22Rv1 (cell line): ENCODE measurements around the gene TBC1D1.

ENCODE experiments used
- H3K27ac ChIP-seq: fragments of 450-650 bp; 2 replicates; pipeline ENCODE4 v1.5.1; 2017
- ZFX ChIP-seq: fragments of 450-650 bp; IDR thresholded peaks from 2 replicates; pipeline ENCODE4 v1.6.1; 2017; ENCODE audit warnings: antibody characterized with exemption, borderline replicate concordance
- TF ChIP-seq, protein P1 (sequence below): fragments of 450-650 bp; IDR thresholded peaks from 2 replicates; pipeline ENCODE4 v1.5.1; 2017; ENCODE audit warnings: mild to moderate bottlenecking

The TBC1D1 gene

DNA sequence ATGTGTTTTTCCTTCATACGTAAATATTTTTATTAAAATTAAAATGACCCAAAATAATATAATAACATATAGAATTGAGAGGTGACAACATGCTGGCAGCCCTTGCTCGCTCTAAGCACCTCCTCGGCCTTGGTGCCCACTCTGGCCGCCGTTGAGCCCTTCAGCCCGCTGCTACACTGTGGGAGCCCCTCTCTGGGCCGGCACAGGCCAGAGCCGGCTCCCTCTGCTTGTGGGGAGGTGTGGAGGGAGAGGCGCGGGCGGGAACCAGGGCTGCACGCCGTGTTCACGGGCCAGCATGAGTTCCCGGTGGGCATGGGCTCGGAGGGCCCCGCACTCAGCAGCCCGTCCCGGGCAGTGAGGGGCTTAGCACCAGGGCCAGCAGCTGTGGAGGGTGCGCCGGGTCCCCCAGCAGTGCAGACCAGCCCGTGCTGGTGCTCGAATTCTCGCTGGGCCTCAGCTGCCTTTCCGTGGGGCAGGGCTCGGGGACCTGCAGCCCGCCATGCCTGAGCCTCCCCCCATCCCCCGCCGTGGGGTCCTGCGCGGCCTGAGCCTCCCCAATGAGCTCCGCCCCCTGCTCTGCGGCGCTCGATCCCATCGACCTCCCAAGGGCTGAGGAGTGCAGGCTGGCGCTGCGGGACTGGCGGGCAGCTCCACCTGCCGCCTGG, 291.6 kb downstream of the TBC1D1 start:
- TF ChIP-seq, protein P1, sequence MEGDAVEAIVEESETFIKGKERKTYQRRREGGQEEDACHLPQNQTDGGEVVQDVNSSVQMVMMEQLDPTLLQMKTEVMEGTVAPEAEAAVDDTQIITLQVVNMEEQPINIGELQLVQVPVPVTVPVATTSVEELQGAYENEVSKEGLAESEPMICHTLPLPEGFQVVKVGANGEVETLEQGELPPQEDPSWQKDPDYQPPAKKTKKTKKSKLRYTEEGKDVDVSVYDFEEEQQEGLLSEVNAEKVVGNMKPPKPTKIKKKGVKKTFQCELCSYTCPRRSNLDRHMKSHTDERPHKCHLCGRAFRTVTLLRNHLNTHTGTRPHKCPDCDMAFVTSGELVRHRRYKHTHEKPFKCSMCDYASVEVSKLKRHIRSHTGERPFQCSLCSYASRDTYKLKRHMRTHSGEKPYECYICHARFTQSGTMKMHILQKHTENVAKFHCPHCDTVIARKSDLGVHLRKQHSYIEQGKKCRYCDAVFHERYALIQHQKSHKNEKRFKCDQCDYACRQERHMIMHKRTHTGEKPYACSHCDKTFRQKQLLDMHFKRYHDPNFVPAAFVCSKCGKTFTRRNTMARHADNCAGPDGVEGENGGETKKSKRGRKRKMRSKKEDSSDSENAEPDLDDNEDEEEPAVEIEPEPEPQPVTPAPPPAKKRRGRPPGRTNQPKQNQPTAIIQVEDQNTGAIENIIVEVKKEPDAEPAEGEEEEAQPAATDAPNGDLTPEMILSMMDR: no peak
- TF ChIP-seq ZFX: no peak
- no peak overlapping the region for H3K27ac ChIP-seq

DNA sequence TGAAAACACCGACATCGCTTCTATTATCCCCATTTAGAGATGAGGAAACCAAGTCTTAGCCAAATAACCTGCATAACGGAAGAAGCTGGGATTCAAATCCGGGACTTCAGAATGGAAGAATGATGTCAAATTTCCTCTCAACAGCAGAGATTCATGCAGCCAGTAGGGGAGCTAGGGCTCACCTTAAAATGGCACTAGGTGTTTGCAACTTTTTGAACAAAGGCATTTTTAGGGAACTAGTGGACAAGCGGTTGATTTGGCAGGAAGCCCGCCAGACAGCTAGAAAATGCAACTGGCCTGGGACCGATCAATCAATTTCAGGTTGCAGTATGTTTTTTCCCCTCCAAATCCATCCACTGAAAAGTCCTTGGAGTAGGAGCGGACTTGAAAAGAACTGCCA, 293.5 kb downstream of the TBC1D1 start:
- TF ChIP-seq, protein P1: peak; percentile 13; the same call in 1 of the 2 replicates
- TF ChIP-seq ZFX: no peak

DNA sequence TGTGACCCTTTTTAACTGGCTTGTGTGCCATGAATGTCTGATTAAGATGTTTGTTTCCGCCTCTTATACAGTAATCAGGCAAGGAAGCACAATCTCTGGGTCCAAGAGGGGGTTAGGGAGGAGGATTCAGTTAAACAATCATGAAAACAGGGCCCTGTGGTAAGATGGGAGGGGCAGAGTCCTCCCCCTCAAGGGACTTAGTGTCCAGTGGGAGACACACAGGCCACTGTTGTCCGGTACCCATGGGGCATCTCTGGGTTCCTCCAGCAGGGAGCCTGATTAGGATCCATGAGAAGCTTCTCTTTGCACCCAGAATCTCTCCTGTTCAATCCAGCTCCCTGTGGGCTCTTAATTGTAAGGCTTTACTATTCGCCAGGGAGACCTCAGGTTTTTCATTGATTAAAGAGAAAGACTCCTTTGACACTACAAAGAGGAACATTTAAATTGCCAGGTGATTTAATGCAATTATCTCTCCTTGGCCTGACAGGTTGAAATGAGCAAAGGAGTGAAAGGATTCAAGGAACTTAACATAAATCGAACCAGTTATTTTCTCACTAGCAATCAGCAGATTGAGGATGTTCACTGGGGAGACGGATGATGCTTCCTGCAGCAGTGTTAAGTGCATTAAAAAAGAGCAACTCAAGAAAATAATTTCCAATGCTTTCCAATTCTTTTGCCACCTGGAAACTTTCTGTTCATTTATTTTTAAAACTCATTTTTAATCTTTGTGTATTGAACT, 294.7 kb downstream of the TBC1D1 start:
- TF ChIP-seq ZFX: no peak
- TF ChIP-seq, protein P1: no peak
- no peak overlapping the region for H3K27ac ChIP-seq

More for the DNA sequence above, 293.5 kb downstream of the TBC1D1 start:
- no peak overlapping the region for H3K27ac ChIP-seq

DNA sequence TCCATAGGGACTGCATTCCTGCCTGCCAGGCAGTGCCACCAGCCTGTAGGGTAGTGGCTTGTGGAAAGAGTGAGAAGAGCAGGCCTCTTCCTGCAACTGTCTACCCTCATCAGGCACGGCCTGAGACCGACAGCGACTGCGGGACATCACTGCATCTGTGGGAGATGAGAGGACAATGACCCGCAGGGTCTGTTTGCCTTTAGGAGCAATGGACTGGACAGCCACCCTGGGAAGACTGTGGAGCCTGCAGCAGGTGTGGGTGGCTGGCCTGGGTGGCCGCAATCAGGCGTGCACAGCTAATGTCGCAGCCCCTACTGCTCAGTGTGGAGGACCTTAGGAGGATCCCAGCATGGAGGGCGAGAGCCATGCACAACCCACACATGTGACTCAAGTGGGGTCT, 297.3 kb downstream of the TBC1D1 start:
- no peak for TF ChIP-seq ZFX
- TF ChIP-seq, protein P1: no peak
- H3K27ac ChIP-seq: no peak overlapping the region

DNA sequence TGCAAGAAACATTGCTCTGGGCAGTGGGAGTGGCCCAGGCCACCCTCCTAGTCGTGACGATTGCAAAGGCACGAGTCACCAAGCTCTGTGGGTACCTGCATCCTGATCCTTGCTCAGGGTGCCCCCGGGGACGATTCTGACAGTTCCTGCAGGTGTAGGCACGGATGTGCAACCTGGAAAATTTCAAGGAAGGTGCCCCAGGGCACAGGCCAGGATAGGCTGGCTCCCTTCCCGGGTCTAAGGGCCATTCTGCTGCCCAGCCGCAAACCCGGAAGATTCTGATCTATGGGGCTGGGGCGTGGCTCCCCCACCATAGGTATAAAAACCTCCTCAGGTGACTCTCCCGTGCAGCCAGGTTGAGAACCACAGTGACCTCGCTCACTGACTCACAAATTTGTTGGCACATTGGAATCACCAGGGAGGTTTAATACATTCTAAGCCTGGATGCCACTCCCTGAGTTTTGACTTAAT, 297.8 kb downstream of the TBC1D1 start:
- TF ChIP-seq, protein P1: no peak
- TF ChIP-seq ZFX: no peak
- H3K27ac ChIP-seq: no peak overlapping the region
